Esophagus (tissue), 2 donors: ENCODE data around the gene INTS6. TPM values are rescaled to one million over a fixed set of nuclear protein-coding genes. Genes with fewer than 3 reads are reported as not detected.
"Not testable (repeated sequence)": the region's sequence is repeated elsewhere in the genome, so short reads cannot be mapped to it uniquely, and the experiment has no call there.

Experiments used
- H3K27ac ChIP-seq, 2 donors: one replicate each; pipeline ENCODE4 v1.5.1; 2013; ENCODE audit warnings: low read depth in 2 of 2, mild to moderate bottlenecking in 2 of 2, inconsistent platforms in 1 of 2, low read length in 1 of 2, moderate library complexity in 1 of 2
- H3K27me3 ChIP-seq, 2 donors: one replicate each; pipeline ENCODE4 v1.6.1; 2013; ENCODE audit warnings: low read length in 2 of 2, control low read depth in 1 of 2, mild to moderate bottlenecking in 1 of 2; ENCODE audit not compliant: insufficient read depth in 2 of 2, control insufficient read depth in 1 of 2
- H3K36me3 ChIP-seq, 2 donors: one replicate each; pipeline ENCODE4 v1.6.1; 2013; ENCODE audit warnings: low read length in 1 of 2; ENCODE audit not compliant: control insufficient read depth in 2 of 2, insufficient read depth in 2 of 2
- H3K4me1 ChIP-seq, 2 donors: one replicate each; pipeline ENCODE4 v1.6.1; 2013; ENCODE audit warnings: low read length in 1 of 2; ENCODE audit not compliant: control insufficient read depth in 2 of 2, insufficient read depth in 2 of 2
- H3K4me3 ChIP-seq, 2 donors: one replicate each; pipeline ENCODE4 v1.5.1; 2013; ENCODE audit warnings: low read length in 2 of 2, mild to moderate bottlenecking in 2 of 2, low read depth in 1 of 2, moderate library complexity in 1 of 2
- H3K9me3 ChIP-seq, 2 donors: one replicate each; pipeline ENCODE4 v1.6.1; 2013; ENCODE audit warnings: mild to moderate bottlenecking in 2 of 2, low read depth in 1 of 2, low read length in 1 of 2, moderate library complexity in 1 of 2; ENCODE audit not compliant: control insufficient read depth in 2 of 2, insufficient read depth in 1 of 2
- WGBS, 2 donors: extraction: QIAGEN DNeasy Blood & Tissue Kit; methylation state at CpG; one replicate each; pipeline ENCODE4 v1.1.7; 2013; 5-methylcytosine and 5-hydroxymethylcytosine counted together
- polyA plus RNA-seq, 2 donors: library from polyadenylated mRNA; stranded (reverse); fragments of 200-250 nt; gene quantifications; one replicate each; pipeline ENCODE4 v1.2.3, GENCODE V29; 2013
- donor health status: healthy with polysubstance abuse.
- donor health status: Bipolar disorder and iron deficiency.

The INTS6 gene
- polyA plus RNA-seq, 2 donors, result 9.6 to 11.5 TPM

DNA sequence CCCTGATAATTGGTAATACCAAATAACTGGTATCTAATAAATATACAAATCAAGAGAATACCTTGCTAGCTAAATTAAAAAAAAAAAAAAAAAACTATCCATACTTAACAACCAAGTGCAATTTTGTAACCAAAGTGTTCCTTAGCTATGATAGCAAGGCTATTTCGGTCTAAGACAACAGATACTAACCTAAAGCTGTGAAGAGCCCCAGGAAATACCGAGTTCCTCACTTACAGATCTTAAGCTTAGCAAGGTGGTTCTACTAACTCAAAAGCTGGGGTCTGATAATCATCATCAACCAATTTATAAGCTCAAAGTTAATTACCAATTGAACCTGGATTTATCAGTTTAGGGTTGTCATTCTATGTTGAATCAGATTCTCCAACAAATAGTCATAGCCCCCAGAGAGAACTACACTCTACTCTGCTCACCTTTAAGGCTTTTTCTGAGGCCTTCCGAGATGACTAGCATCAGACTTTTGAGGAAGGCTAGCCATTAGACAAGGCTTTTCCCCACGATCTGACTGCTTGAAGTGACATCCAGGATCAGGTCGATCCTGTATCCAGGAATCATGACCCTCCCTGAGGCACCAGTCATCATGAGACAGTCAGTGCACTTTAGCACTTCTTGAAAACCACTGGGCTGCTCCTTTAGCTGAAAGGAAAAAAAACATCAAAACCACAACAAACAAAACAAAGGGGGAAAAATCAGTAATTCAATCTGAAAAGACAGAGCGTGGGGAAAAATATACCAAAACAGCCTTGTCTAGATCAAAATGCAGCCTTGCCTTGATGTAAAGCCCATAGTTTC lies 31.9 kb downstream of the INTS6 start:
- 78 to 79% methylated on average over 6 of the region's 6 CpGs for WGBS, 2 donors
- no peaks in the 10 kb centered on the region for H3K4me1 ChIP-seq

DNA sequence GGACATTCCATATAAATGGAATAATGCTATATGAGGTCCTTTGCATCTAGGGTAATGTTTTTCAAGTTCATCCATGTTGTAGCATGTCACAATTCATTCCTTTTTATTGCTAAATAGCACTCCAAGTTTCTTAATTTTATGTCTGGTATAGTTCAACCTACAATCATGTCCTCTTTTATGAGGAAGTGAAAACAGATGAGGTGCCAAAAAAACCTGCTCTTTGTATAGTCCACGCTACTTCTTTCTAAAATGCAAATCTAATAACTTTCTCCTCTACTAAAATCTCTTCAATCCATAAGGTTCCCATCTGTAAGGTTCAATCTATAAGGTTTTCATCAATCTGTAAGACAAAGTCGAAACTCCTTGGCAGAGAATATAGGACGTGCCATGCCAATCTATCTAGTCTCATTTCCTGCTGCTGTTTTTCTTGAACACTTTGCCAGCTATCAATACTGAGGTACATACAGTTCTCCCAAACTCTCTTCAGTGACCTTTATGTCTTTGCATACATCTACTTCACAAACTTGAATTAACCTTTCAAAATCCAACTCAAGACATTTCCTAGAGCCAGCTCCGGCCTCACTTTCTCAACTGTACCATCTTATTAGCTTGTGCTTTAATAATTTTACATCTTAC lies 33.7 kb downstream of the INTS6 start:
- no peak overlapping the region for H3K27ac ChIP-seq
- no peak overlapping the region for H3K4me3 ChIP-seq
- H3K4me1 ChIP-seq, result no peaks in the 10 kb centered on the region
- no peaks in the 10 kb centered on the region for H3K9me3 ChIP-seq
- WGBS, 2 donors, result 88% methylated on average over 4 of the region's 4 CpGs
- H3K27me3 ChIP-seq, result no peaks in the 10 kb centered on the region
- H3K36me3 ChIP-seq, result peaks cover 0 to 5% of the 10 kb centered on the region in 2 donors

More for the DNA sequence above, 31.9 kb downstream of the INTS6 start:
- Histone ChIP-seq H3K27ac (no peak overlapping the region), H3K9me3 (no peaks in the 10 kb centered on the region), H3K27me3 (no peaks in the 10 kb centered on the region), H3K36me3 (peaks cover 0 to 5% of the 10 kb centered on the region in 2 donors), H3K4me3 (no peak overlapping the region)

DNA sequence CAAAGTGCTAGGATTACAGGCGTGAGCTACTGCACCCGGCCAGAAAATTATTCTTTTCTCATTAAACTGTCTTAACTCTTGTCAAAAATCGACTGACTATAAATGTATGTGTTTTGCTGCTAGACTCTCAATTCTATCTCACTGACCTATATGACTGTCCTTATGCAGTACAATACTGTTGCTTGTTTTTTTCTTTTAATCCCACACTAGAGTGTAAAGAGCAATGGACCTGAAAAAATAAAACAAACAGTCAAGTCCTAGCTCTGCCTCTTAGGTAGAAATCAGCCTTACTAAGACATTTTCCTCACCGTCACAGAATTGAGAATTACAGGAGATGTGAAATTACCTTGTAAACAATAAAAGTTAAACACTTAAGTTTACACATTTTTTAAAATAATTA lies 35.1 kb downstream of the INTS6 start:
- 73 to 83% methylated on average over 4 of the region's 4 CpGs for WGBS, 2 donors
- Histone ChIP-seq H3K27ac (no peak overlapping the region), H3K4me1 (no peaks in the 10 kb centered on the region), H3K36me3 (peaks cover 0 to 5% of the 10 kb centered on the region in 2 donors), H3K27me3 (no peaks in the 10 kb centered on the region), H3K4me3 (no peak overlapping the region), H3K9me3 (no peaks in the 10 kb centered on the region)

DNA sequence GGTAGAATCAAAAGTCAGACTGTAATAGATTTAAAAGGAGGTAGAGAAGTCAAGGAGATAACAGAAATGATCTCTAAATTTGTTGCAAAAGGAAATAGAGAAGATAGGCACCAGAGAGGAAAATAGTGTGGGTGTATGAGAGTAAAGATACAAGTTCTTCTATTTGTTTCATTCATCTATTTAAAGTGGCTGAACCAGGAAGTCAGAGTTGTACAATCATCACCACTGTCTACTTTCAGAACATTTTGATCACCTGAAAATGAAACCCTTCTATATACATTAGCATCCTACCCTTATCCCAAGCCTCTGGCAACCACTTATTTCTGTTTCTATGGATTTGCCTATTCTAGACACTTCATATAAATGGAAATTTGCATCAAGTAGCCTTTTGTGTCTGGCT lies 36.7 kb downstream of the INTS6 start:
- peaks cover 0 to 4% of the 10 kb centered on the region in 2 donors for H3K36me3 ChIP-seq
- H3K27me3 ChIP-seq, result no peaks in the 10 kb centered on the region
- H3K9me3 ChIP-seq, result no peaks in the 10 kb centered on the region
- no peak overlapping the region for H3K27ac ChIP-seq
- H3K4me1 ChIP-seq, result no peaks in the 10 kb centered on the region
- no peak overlapping the region for H3K4me3 ChIP-seq

DNA sequence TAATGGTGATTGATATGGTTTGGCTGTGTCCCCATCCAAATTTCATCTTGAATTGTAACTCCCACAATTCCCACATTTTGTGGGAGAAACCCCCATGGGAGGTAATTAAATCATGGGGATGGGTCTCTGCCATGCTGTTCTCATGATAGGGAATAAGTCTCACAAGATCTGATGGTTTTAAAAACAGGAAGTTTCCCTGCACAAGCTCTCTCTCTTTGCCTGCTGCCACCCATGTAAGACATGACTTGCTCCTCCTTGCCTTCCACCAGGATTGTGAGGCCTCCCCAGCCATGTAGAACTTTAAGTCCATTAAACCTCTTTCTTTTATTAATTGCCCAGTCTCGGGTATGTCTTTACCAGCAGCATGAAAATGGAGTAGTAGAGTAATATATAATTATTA lies 37.5 kb downstream of the INTS6 start:
- H3K4me3 ChIP-seq, H3K36me3 ChIP-seq, H3K9me3 ChIP-seq, H3K27me3 ChIP-seq, H3K4me1 ChIP-seq, H3K27ac ChIP-seq: not testable (repeated sequence)
- 92 to 100% methylated on average over 1 of the region's 1 CpG for WGBS, 2 donors

DNA sequence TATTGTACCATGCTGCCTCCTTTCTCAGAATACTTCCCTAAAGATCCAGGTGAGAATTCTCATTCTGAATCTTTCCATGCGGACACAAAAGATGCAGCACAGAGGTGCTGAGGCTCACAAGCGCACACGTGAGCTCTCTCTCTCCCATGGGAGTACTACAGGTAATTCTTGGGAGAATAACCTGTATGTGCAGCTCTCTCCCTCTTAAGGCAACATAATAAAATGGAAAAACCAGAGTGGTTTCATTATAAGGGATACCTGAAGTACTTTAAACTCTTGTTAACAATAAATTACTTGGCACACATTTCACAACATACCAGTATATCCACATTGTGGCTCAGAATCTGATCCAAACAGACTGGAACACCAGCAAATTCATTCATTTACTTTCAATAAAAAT lies 40.4 kb downstream of the INTS6 start:
- H3K4me1 ChIP-seq, result no peaks in the 10 kb centered on the region
- H3K27me3 ChIP-seq, result no peaks in the 10 kb centered on the region
- H3K27ac ChIP-seq, result no peak overlapping the region
- 93% methylated on average over 3 of the region's 3 CpGs for WGBS, 2 donors
- no peaks in the 10 kb centered on the region for H3K36me3 ChIP-seq
- H3K4me3 ChIP-seq, result no peak overlapping the region
- H3K9me3 ChIP-seq, result no peaks in the 10 kb centered on the region

DNA sequence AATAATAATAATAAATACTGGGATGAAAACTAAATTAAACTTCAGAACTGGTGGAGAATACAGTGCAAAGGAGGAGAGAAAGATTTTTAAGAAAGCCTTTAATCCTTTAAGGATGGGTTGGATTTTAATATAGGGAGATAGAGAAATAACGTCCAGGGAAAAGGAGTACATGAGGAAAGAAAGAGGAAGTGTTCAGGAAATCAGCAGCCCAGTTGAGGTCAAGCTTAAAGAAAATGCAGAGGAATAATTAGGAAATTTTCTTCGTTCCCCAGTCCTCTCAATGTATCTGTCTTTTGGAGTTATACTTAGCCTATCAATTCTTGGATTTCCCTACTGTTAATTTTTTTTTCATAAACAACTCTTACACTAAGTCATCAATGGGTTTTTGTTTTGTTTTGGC lies 47.7 kb downstream of the INTS6 start:
- 72% methylated on average over 2 of the region's 2 CpGs for WGBS, 2 donors
- Histone ChIP-seq H3K27ac (no peak overlapping the region), H3K36me3 (no peaks in the 10 kb centered on the region), H3K4me3 (no peak overlapping the region), H3K9me3 (no peaks in the 10 kb centered on the region), H3K27me3 (no peaks in the 10 kb centered on the region), H3K4me1 (no peaks in the 10 kb centered on the region)

DNA sequence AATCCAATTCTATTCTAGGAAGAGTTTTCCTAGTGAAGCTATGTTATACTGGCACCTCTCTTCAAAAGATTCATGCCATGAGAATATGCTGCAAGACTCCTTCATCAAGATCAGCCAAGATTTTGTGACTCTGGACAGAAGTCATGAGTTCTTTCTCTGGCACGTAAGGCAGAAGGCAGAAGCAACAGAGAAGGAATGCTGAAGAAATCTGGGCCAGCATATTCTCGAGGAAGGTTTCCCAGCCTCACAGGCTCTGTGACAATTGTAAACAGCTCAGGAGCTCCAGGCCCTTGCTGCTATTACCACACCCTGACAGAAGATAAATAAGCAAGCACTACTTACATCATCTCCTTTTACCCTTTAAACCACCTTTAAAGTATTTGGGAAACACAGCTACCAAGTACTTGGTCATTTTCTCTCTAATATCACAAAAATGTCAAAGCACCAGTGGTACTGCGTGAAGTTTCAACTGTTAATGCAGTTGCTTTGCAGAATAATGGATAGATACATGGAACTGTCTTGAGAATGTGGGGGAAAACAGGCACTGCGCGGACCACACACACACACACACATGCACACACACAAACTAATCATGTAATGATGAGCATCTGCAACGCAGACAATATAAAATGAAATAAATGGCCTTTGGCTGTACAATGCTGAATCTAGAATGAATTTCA lies 55.4 kb downstream of the INTS6 start:
- H3K36me3 ChIP-seq, result peaks cover under 1 to 3% of the 10 kb centered on the region in 2 donors
- 71 to 76% methylated on average over 6 of the region's 6 CpGs for WGBS, 2 donors
- no peaks in the 10 kb centered on the region for H3K9me3 ChIP-seq
- no peak overlapping the region for H3K4me3 ChIP-seq
- H3K27ac ChIP-seq, result peak overlapping the region in 1 of 2 donors; percentile 18
- peaks cover 0 to 2% of the 10 kb centered on the region in 2 donors for H3K4me1 ChIP-seq
- no peaks in the 10 kb centered on the region for H3K27me3 ChIP-seq

DNA sequence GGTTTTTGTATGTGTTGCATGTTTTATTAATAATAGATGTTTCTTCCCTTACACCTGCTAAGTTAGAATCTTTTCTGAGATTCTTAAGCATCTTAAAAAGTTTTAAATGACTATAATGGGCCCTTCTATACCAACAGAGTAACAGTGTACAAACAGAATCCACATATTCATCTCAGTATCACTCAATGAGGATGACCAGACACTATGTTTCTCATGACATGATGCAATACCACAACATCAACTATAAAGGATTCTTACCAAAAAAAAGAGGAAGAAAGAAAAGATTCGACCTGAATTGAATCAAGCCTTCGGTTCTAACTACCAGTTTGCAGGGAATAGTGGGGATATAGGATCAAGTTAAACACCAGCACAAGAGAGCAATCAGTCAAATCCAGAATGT lies 56.5 kb downstream of the INTS6 start:
- WGBS, 2 donors, result 68 to 82% methylated on average over 2 of the region's 2 CpGs
- Histone ChIP-seq H3K4me1 (peaks cover 0 to 2% of the 10 kb centered on the region in 2 donors), H3K27ac (no peak overlapping the region), H3K36me3 (peaks cover 3% of the 10 kb centered on the region in 2 donors), H3K9me3 (no peaks in the 10 kb centered on the region), H3K27me3 (no peaks in the 10 kb centered on the region), H3K4me3 (no peak overlapping the region)
